Smooth muscle cell (in vitro differentiated cells): ENCODE results near the gene IL16. TPM values are rescaled to one million over a fixed set of nuclear protein-coding genes. Genes with fewer than 3 reads are reported as not detected.

Source experiments
- DNase-seq: peaks from one replicate; lab custom pipeline; 2025; ENCODE audit not compliant: unreplicated experiment; lab: John Stamatoyannopoulos, UW
- H2AFZ ChIP-seq: fragments of 200-600 bp; sonication (generic); 2 replicates; pipeline ENCODE4 v1.6.0; 2016; ENCODE audit warnings: antibody characterized with exemption, low read depth, mild to moderate bottlenecking
- H3F3A ChIP-seq: fragments of 200-600 bp; sonication (generic); 2 replicates; pipeline ENCODE4 v1.6.0; 2017; ENCODE audit warnings: antibody characterized with exemption, low read depth
- H3K27ac ChIP-seq: fragments of 200-600 bp; sonication (generic); 2 replicates; pipeline ENCODE4 v1.5.1; 2016; ENCODE audit warnings: low read depth, mild to moderate bottlenecking
- H3K27me3 ChIP-seq: fragments of 200-600 bp; sonication (generic); 2 replicates; pipeline ENCODE4 v1.6.1; 2016; ENCODE audit warnings: low read depth, mild to moderate bottlenecking
- H3K36me3 ChIP-seq: fragments of 200-600 bp; sonication (generic); 2 replicates; pipeline ENCODE4 v1.5.1; 2016; ENCODE audit warnings: low read depth
- H3K4me1 ChIP-seq: fragments of 200-600 bp; sonication (generic); 2 replicates; pipeline ENCODE4 v1.5.1; 2016; ENCODE audit warnings: low read depth
- H3K4me2 ChIP-seq: fragments of 200-600 bp; sonication (generic); 2 replicates; pipeline ENCODE4 v1.6.0; 2016; ENCODE audit warnings: mild to moderate bottlenecking
- H3K4me3 ChIP-seq: fragments of 200-600 bp; sonication (generic); 2 replicates; pipeline ENCODE4 v1.5.1; 2016; ENCODE audit warnings: mild to moderate bottlenecking
- H3K79me2 ChIP-seq: fragments of 200-600 bp; sonication (generic); 2 replicates; pipeline ENCODE4 v1.6.0; 2016; ENCODE audit warnings: low read depth, mild to moderate bottlenecking
- H3K9ac ChIP-seq: fragments of 200-600 bp; sonication (generic); 2 replicates; pipeline ENCODE4 v1.6.0; 2016; ENCODE audit warnings: low read depth
- H3K9me3 ChIP-seq: fragments of 200-600 bp; sonication (generic); replicated peaks from 2 replicates; pipeline ENCODE4 v1.5.1; 2016; ENCODE audit warnings: low read depth
- H4K20me1 ChIP-seq: fragments of 200-600 bp; sonication (generic); 2 replicates; pipeline ENCODE4 v1.6.0; 2016; ENCODE audit warnings: low read depth
- WGBS: methylation state at CpG from one replicate; pipeline ENCODE4 v1.1.7; 2016; ENCODE audit warnings: low lambda C conversion rate; 5-methylcytosine and 5-hydroxymethylcytosine counted together
- polyA plus RNA-seq: library from polyadenylated mRNA; unstranded; fragments of >200 nt; fragmentation: Nextera tagmentation; extraction: Ambion mirVana; gene quantifications from 2 replicates; pipeline ENCODE4 v1.2.1, GENCODE V29; 2016
- total RNA-seq: library from RNA; depleted of rRNA; stranded (reverse); fragments of >200 nt; gene quantifications from 2 replicates; pipeline ENCODE4 v1.2.3, GENCODE V29; 2014
- TF ChIP-seq, protein P1 (sequence below): fragments of 200-600 bp; sonication (generic); IDR thresholded peaks from 2 replicates; pipeline ENCODE4 v1.5.1; 2017; ENCODE audit warnings: borderline replicate concordance, mild to moderate bottlenecking, antibody characterized with exemption; ENCODE audit not compliant: insufficient read depth, poor library complexity, severe bottlenecking

IL16 gene
- total and polyA plus RNA-seq, 2 experiments from 2014 or later = 1.3 to 1.4 TPM

- no peak overlapping the region for H2AFZ ChIP-seq
- no peak overlapping the region for H3K27ac ChIP-seq
- no peak overlapping the region for H3K9ac ChIP-seq
- H4K20me1 ChIP-seq = no peaks in the 10 kb centered on the region
- H3K36me3 ChIP-seq = no peaks in the 10 kb centered on the region
- no peaks in the 10 kb centered on the region for H3K4me1 ChIP-seq
- peaks cover 7% of the 10 kb centered on the region for H3K9me3 ChIP-seq
- H3K27me3 ChIP-seq = no peaks in the 10 kb centered on the region
- no peak overlapping the region for H3K4me2 ChIP-seq
- TF ChIP-seq, protein P1, sequence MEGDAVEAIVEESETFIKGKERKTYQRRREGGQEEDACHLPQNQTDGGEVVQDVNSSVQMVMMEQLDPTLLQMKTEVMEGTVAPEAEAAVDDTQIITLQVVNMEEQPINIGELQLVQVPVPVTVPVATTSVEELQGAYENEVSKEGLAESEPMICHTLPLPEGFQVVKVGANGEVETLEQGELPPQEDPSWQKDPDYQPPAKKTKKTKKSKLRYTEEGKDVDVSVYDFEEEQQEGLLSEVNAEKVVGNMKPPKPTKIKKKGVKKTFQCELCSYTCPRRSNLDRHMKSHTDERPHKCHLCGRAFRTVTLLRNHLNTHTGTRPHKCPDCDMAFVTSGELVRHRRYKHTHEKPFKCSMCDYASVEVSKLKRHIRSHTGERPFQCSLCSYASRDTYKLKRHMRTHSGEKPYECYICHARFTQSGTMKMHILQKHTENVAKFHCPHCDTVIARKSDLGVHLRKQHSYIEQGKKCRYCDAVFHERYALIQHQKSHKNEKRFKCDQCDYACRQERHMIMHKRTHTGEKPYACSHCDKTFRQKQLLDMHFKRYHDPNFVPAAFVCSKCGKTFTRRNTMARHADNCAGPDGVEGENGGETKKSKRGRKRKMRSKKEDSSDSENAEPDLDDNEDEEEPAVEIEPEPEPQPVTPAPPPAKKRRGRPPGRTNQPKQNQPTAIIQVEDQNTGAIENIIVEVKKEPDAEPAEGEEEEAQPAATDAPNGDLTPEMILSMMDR = no peak
- no peak overlapping the region for H3K4me3 ChIP-seq
- WGBS = 90% methylated on average over 4 of the region's 4 CpGs
- no peak for DNase-seq
- no peaks in the 10 kb centered on the region for H3K79me2 ChIP-seq
- H3F3A ChIP-seq = no peaks in the 10 kb centered on the region
Measured at GRCh38 chr15:81211376-81211775, 14.7 kb downstream of the IL16 start.

GRCh38 chr15:81213982-81214381 lies 17.3 kb downstream of the IL16 start:
- Histone ChIP-seq H3K79me2 (no peaks in the 10 kb centered on the region), H3K9me3 (peaks cover 7% of the 10 kb centered on the region)
- TF ChIP-seq, protein P1 = no peak

GRCh38 chr15:81215531-81215930 lies 18.9 kb downstream of the IL16 start:
- no peaks in the 10 kb centered on the region for H3K4me1 ChIP-seq
- no peak overlapping the region for H3K27ac ChIP-seq
- no peaks in the 10 kb centered on the region for H3F3A ChIP-seq
- H3K9me3 ChIP-seq = peaks cover 7% of the 10 kb centered on the region
- H3K4me2 ChIP-seq = no peak overlapping the region
- H3K9ac ChIP-seq = no peak overlapping the region
- H4K20me1 ChIP-seq = no peaks in the 10 kb centered on the region
- TF ChIP-seq, protein P1 = no peak
- H3K36me3 ChIP-seq = no peaks in the 10 kb centered on the region
- no peak overlapping the region for H2AFZ ChIP-seq
- H3K27me3 ChIP-seq = no peaks in the 10 kb centered on the region
- WGBS = 82% methylated on average over 2 of the region's 2 CpGs
- no peak for DNase-seq
- H3K79me2 ChIP-seq = no peaks in the 10 kb centered on the region
- no peak overlapping the region for H3K4me3 ChIP-seq

More at GRCh38 chr15:81213982-81214381, 17.3 kb downstream of the IL16 start:
- Histone ChIP-seq H3K4me2 (no peak overlapping the region), H2AFZ (no peak overlapping the region), H3K27me3 (no peaks in the 10 kb centered on the region), H3K4me3 (no peak overlapping the region), H3K9ac (no peak overlapping the region), H3K27ac (no peak overlapping the region), H3K36me3 (no peaks in the 10 kb centered on the region), H4K20me1 (no peaks in the 10 kb centered on the region), H3K4me1 (no peaks in the 10 kb centered on the region), H3F3A (no peaks in the 10 kb centered on the region)
- no peak for DNase-seq

DNA sequence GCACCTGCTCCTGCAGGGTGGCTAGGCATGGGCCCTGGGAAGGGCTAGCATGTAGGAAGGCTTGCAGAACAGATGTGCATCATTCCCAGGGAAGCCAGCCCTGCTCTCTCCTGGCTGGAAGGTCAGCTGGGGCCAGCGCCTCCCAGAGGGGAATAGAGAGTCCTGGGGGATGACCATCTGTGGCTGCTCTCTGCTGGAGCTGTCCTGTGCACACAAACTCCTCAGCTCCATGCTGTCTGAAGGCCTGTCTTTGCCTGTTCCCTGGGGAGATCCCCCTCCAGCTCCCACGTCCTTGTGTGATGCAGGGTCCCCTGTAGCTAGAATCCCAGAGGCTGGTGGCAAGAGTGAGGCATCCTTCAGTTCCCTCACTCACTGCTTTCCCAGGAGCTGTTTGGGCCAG lies 19.3 kb downstream of the IL16 start:
- Histone ChIP-seq H4K20me1 (no peaks in the 10 kb centered on the region), H3K4me3 (no peak overlapping the region), H3K27ac (no peak overlapping the region), H3K27me3 (no peaks in the 10 kb centered on the region), H2AFZ (no peak overlapping the region), H3K79me2 (no peaks in the 10 kb centered on the region), H3K9me3 (peaks cover 7% of the 10 kb centered on the region), H3K4me1 (no peaks in the 10 kb centered on the region), H3F3A (no peaks in the 10 kb centered on the region), H3K36me3 (no peaks in the 10 kb centered on the region), H3K4me2 (no peak overlapping the region), H3K9ac (no peak overlapping the region)
- no peak for DNase-seq
- TF ChIP-seq, protein P1 = no peak
- WGBS = 84% methylated on average over 2 of the region's 2 CpGs
